Endothelial cell of umbilical vein (primary cell): ENCODE data around the gene TERT. TPM values are rescaled to one million over a fixed set of nuclear protein-coding genes. Genes with fewer than 3 reads are reported as not detected.

ENCODE experiments used
- BruUV-seq: library from RNA; stranded (reverse); fragments of 400-500 nt; replicated peaks from 2 replicates; lab custom pipeline; 2021; lab: Mats Ljungman, UMichigan
- CTCF ChIA-PET: fragments of 300-600, 350-600 bp; sonication (Branson Sonifier 250); formaldehyde crosslinking; loops from one replicate; lab custom pipeline; 2021; ENCODE audit warnings: antibody characterized with exemption, inconsistent platforms; lab: Charles Lee
- POLR2A ChIA-PET: fragments of 300-600, 350-600 bp; sonication (Branson Sonifier 250); formaldehyde crosslinking; loops from one replicate; lab custom pipeline; 2021; ENCODE audit warnings: antibody characterized with exemption, inconsistent platforms; lab: Charles Lee
- DNase-seq: peaks from one replicate; pipeline ENCODE4 v3.0.0-alpha.2; 2011; ENCODE audit warnings: low read depth, low spot score
- FAIRE-seq: peaks from 2 replicates; lab custom pipeline; 2011; peaks lifted over from hg19 to GRCh38; lab: Jason Lieb, UNC
- H2AFZ ChIP-seq: 2 replicates; pipeline ENCODE4 v1.6.0; 2012; ENCODE audit warnings: low read depth, low read length, control low read depth, inconsistent platforms
- H3K27ac ChIP-seq: 2 replicates; pipeline ENCODE4 v1.5.1; 2011; ENCODE audit warnings: low read depth, mild to moderate bottlenecking, control low read depth, low read length, moderate library complexity; ENCODE audit not compliant: insufficient read depth
- H3K27me3 ChIP-seq, 2 experiments: 2 replicates each; pipeline versions ENCODE4 v1.6.0 to v1.6.1; 2011; ENCODE audit warnings: low read length in 2 of 2, mixed read lengths in 1 of 2; ENCODE audit not compliant: control insufficient read depth in 2 of 2, insufficient read depth in 2 of 2
- H3K36me3 ChIP-seq, 2 experiments: 2 replicates in 1 of 2; 3 replicates in 1 of 2; pipeline ENCODE4 v1.5.1; 2011; ENCODE audit warnings: low read length in 2 of 2, mild to moderate bottlenecking in 1 of 2, moderate library complexity in 1 of 2; ENCODE audit not compliant: control insufficient read depth in 2 of 2, insufficient read depth in 2 of 2; ENCODE audit errors: extremely low read depth in 1 of 2
- H3K4me1 ChIP-seq: 3 replicates; pipeline ENCODE4 v1.5.1; 2011; ENCODE audit warnings: mild to moderate bottlenecking, low read length; ENCODE audit not compliant: control insufficient read depth, insufficient read depth; ENCODE audit errors: extremely low read depth
- H3K4me2 ChIP-seq: 2 replicates; pipeline ENCODE4 v1.6.1; 2011; ENCODE audit warnings: low read length, control low read depth, mixed read lengths; ENCODE audit not compliant: insufficient read depth
- H3K4me3 ChIP-seq, 3 experiments: fragments of 200-600 bp in 1 of 3; sonication (generic), shearing (Covaris generic) in 1 of 3; replicated peaks in 1 of 3; 2 replicates each; pipeline ENCODE4 v1.5.1; 2011 to 2016; ENCODE audit warnings: control low read depth in 3 of 3, low read length in 3 of 3, mild to moderate bottlenecking in 2 of 3, inconsistent platforms in 1 of 3, low read depth in 1 of 3, moderate library complexity in 1 of 3; ENCODE audit not compliant: insufficient read depth in 1 of 3
- H3K79me2 ChIP-seq: 2 replicates; pipeline ENCODE4 v1.6.0; 2012; ENCODE audit warnings: low read length, inconsistent platforms; ENCODE audit not compliant: control insufficient read depth, insufficient read depth
- H3K9ac ChIP-seq: replicated peaks from 2 replicates; pipeline ENCODE3; 2011; ENCODE audit warnings: low read length, control low read depth; ENCODE audit not compliant: insufficient read depth; ENCODE audit errors: extremely low read depth
- H3K9me1 ChIP-seq: replicated peaks from 3 replicates; pipeline ENCODE4 v1.6.0; 2011; ENCODE audit warnings: mild to moderate bottlenecking, low read length; ENCODE audit not compliant: control insufficient read depth, insufficient read depth; ENCODE audit errors: extremely low read depth
- H3K9me3 ChIP-seq: replicated peaks from 2 replicates; pipeline ENCODE4 v1.5.1; 2012; ENCODE audit warnings: low read length, inconsistent platforms; ENCODE audit not compliant: control insufficient read depth, insufficient read depth
- H4K20me1 ChIP-seq: replicated peaks from 2 replicates; pipeline ENCODE3; 2011; ENCODE audit warnings: mild to moderate bottlenecking, low read length; ENCODE audit not compliant: control insufficient read depth, insufficient read depth; ENCODE audit errors: extremely low read depth
- CTCF ChIP-seq, 2 donors: IDR thresholded peaks; 1 replicate in 1 of 2; 2 replicates in 1 of 2; pipeline ENCODE4 v1.5.1; 2011; ENCODE audit warnings: low read length in 2 of 2, mild to moderate bottlenecking in 2 of 2, moderate library complexity in 2 of 2, control low read depth in 1 of 2, inconsistent platforms in 1 of 2, low read depth in 1 of 2; ENCODE audit not compliant: insufficient read depth in 1 of 2; ENCODE audit errors: extremely low read depth in 1 of 2
- EZH2 ChIP-seq: IDR thresholded peaks from 2 replicates; pipeline ENCODE4 v1.6.1; 2012; ENCODE audit warnings: borderline replicate concordance, low read depth, mild to moderate bottlenecking, moderate library complexity, low read length, inconsistent platforms; ENCODE audit not compliant: severe bottlenecking
- FOS ChIP-seq: IDR thresholded peaks from 2 replicates; pipeline ENCODE4 v1.6.1; 2011; ENCODE audit warnings: mild to moderate bottlenecking, low read length, moderate library complexity, borderline replicate concordance; ENCODE audit not compliant: insufficient read depth
- GATA2 ChIP-seq: IDR thresholded peaks from 2 replicates; pipeline ENCODE4 v1.7.0; 2011; ENCODE audit warnings: low read depth, mild to moderate bottlenecking, moderate library complexity, mixed read lengths, low read length; ENCODE audit not compliant: insufficient read length, insufficient read depth
- JUN ChIP-seq: IDR thresholded peaks from 2 replicates; pipeline ENCODE4 v1.6.1; 2011; ENCODE audit warnings: borderline replicate concordance, low read depth; ENCODE audit not compliant: insufficient read length, insufficient read depth
- MYC ChIP-seq: IDR thresholded peaks from one replicate; pipeline ENCODE4 v1.6.1; 2011; ENCODE audit warnings: mild to moderate bottlenecking, low read depth, low read length
- POLR2A ChIP-seq: IDR thresholded peaks from 2 replicates; pipeline ENCODE4 v1.6.1; 2012; ENCODE audit warnings: low read depth, mild to moderate bottlenecking, control low read depth, low read length
- POLR2AphosphoS5 ChIP-seq: IDR thresholded peaks from 2 replicates; pipeline ENCODE4 v1.6.1; 2012; ENCODE audit warnings: low read depth, mild to moderate bottlenecking, control low read depth, low read length, moderate library complexity; ENCODE audit not compliant: insufficient read depth
- dilution Hi-C: fragments of 300-500 bp; cut with MboI; formaldehyde crosslinking; loops from one replicate; pipeline ENCODE4 v1.15.0; 2019; ENCODE audit warnings: low sequenced_read_pairs; ENCODE audit not compliant: extremely low pct_ligation_motif_present
- intact Hi-C: fragments of 100-400 bp; cut with micrococcal nuclease; formaldehyde crosslinking; loops from one replicate; pipeline ENCODE4 v1.10.0; 2022
- polyA plus RNA-seq, 4 experiments: library from polyadenylated mRNA; depleted of rRNA in 3 of 4; stranded (reverse) in 3 of 4; unstranded in 1 of 4; fragments of >200 nt; gene quantifications; 2 replicates each; pipeline versions ENCODE4 v1.2.1 to v1.2.3, GENCODE V29; 2011 to 2012; ENCODE audit warnings: missing spikeins in 1 of 4
- total RNA-seq: library from RNA; stranded (reverse); gene quantifications from 2 replicates; pipeline ENCODE4 v1.2.3, GENCODE V29; 2021
- TF ChIP-seq, protein P1 (sequence below): IDR thresholded peaks from 2 replicates; pipeline ENCODE4 v1.6.1; 2011; ENCODE audit not compliant: insufficient read depth, insufficient read length

TERT gene
- total and polyA plus RNA-seq, 2 donors (not counting 3 experiments of a cell fraction or from before 2014, with no cell fraction given): 0.04 TPM; not detected in 1

DNA sequence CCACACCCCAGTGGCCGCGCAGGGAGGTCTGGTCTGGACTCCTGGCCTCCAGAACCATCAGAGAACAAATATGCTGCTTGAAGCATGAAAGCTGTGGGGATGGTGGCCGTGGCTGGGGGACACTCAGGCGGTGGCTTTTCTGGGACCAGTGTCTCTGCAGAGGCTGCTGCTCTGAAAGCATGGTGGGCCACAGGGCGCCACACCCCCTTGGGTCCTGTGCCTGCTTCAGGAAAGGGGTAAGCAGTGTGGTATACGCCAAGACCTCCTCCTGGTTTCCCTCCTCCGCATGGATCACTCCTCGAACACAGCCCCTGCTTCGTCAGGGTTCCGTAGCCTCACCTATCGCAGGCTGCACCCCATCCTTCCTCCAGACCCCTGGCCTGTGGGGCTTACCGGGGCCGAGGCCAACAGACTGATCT lies 19.7 kb upstream of the TERT start:
- Histone ChIP-seq H3K9me1 (no peaks in the 10 kb centered on the region), H3K36me3 (peaks cover 7 to 9% of the 10 kb centered on the region in 2 experiments), H3K4me3 (no peak overlapping the region), H3K27me3 (no peaks in the 10 kb centered on the region), H3K4me2 (no peak overlapping the region), H3K27ac (no peak overlapping the region), H2AFZ (no peak overlapping the region), H3K9ac (no peak overlapping the region), H4K20me1 (no peaks in the 10 kb centered on the region), H3K79me2 (no peaks in the 10 kb centered on the region), H3K9me3 (no peaks in the 10 kb centered on the region), H3K4me1 (no peaks in the 10 kb centered on the region)
- dilution Hi-C loops: no loop called here
- ChIA-PET CTCF (no interaction called here), POLR2A (no interaction called here)
- DNase-seq: no peak
- FAIRE-seq: no peak
- BruUV-seq: no TSS peak
- intact Hi-C loops: no loop called here
- TF ChIP-seq GATA2 (no peak), POLR2A (no peak)
- TF ChIP-seq, protein P1, sequence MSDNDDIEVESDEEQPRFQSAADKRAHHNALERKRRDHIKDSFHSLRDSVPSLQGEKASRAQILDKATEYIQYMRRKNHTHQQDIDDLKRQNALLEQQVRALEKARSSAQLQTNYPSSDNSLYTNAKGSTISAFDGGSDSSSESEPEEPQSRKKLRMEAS: no peak

DNA sequence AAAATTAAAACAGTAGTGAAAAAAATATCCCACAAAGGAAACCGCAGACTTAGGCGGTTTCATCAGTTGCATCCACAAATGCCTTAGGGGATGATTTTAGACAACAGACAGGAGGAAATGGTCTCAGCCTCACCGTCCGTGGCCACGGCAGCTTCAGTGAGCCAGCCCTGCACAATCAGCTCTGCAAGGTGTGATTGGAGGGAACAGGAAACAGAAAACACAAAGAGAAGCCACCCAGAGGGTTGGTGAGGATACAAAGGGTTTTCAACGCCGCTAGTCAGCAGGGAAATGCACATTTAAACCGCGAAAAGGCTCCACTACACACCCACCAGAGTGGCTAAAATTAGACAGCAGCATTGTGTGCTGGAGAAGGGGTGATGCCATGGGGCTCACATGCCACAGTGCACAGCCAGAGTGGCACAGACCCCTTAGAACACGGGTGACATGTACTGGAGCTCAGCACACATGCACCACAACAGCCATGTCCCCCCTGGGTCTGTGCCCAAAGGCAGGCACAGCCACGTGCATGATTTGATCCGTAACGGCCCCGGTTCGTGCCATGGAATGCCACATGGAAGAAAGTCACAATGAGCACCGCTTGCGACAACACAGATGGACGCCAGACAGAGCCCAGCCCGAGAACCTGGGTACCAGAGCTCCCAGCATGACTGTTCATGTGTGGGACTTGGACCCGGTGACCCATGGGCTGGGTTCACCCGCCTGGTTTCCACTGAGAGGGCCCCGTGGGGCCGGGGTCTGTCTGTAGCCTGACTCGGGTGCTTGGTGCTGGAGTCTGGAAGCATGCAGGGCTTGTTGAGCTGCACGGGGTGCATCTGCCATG lies 18.3 kb upstream of the TERT start:
- no peak overlapping the region for H3K4me3 ChIP-seq
- ChIA-PET POLR2A (no interaction called here), CTCF (no interaction called here)
- H3K4me2 ChIP-seq: no peak overlapping the region
- H3K27ac ChIP-seq: no peak overlapping the region
- DNase-seq: no peak
- H3K9ac ChIP-seq: no peak overlapping the region
- no peaks in the 10 kb centered on the region for H3K79me2 ChIP-seq
- dilution Hi-C loops (no loop called here), intact Hi-C loops (no loop called here)
- no peaks in the 10 kb centered on the region for H3K4me1 ChIP-seq
- no peaks in the 10 kb centered on the region for H4K20me1 ChIP-seq
- FAIRE-seq: no peak
- no peaks in the 10 kb centered on the region for H3K27me3 ChIP-seq
- TF ChIP-seq FOS: no peak
- no peak for TF ChIP-seq GATA2
- TF ChIP-seq POLR2AphosphoS5: no peak
- TF ChIP-seq EZH2: no peak
- TF ChIP-seq, protein P1: no peak
- TF ChIP-seq JUN: no peak
- TF ChIP-seq POLR2A: no peak
- TF ChIP-seq CTCF (IDR thresholded peaks at IDR 0.05; ENCODE audit: extremely low read depth in 1 of 2, insufficient read depth in 1 of 2, low read depth in 1 of 2, low read length in 2 of 2): no peak
- no peak for TF ChIP-seq MYC
- no peaks in the 10 kb centered on the region for H3K9me1 ChIP-seq
- no peaks in the 10 kb centered on the region for H3K9me3 ChIP-seq
- H3K36me3 ChIP-seq: peaks cover 0 to 3% of the 10 kb centered on the region in 2 experiments
- BruUV-seq: no TSS peak
- no peak overlapping the region for H2AFZ ChIP-seq
